HG03521 (cell line): ENCODE data around the gene MROH2A.

Experiments
- ATAC-seq: cut with Tn5 transposase; IDR thresholded peaks from one replicate; pipeline ENCODE4 v1.9.1; 2021; ENCODE audit warnings: mild to moderate bottlenecking, moderate library complexity; ENCODE audit not compliant: unreplicated experiment

The MROH2A gene

GRCh38 chr2:233800208-233800607, 22.1 kb downstream of the MROH2A start:
- ATAC-seq, result no peak

GRCh38 chr2:233801357-233802131, 23.4 kb downstream of the MROH2A start:
- no peak for ATAC-seq

DNA sequence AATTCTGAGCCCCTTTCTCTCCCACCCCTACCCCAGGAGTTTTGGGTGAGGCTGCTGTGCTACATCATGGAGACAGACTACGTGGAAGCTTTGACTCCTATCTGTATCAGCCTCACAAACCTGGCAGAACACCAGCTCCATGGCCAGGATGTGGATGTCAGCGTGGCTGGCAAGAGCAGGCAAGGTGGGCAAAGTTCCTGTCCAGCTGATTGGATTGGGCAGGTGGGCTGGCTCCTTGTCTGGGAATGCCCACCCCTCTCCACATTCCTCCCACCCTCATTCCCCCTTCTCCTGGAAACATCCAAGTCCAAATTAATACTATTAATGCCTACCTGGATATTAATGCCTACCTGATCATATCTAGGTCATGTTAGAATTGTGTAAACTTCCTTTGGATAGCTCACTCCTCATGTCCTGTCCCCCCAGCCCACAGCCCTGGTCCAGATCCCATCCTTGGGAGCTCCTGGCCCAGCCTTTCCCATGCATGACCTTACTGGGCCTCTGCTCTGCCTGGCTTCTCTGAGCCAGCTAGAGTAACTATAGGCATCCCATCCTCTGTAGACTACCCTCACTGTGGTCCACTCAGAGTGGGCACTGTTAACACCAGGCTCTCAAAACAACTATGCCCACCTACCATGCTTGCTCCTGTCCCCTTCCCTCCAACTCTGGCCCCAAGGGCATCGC, 24.1 kb downstream of the MROH2A start:
- ATAC-seq, result no peak

- ATAC-seq, result no peak
Observed at GRCh38 chr2:233803292-233803911, 25.3 kb downstream of the MROH2A start.

GRCh38 chr2:233803994-233804393, 25.9 kb downstream of the MROH2A start:
- no peak for ATAC-seq

DNA sequence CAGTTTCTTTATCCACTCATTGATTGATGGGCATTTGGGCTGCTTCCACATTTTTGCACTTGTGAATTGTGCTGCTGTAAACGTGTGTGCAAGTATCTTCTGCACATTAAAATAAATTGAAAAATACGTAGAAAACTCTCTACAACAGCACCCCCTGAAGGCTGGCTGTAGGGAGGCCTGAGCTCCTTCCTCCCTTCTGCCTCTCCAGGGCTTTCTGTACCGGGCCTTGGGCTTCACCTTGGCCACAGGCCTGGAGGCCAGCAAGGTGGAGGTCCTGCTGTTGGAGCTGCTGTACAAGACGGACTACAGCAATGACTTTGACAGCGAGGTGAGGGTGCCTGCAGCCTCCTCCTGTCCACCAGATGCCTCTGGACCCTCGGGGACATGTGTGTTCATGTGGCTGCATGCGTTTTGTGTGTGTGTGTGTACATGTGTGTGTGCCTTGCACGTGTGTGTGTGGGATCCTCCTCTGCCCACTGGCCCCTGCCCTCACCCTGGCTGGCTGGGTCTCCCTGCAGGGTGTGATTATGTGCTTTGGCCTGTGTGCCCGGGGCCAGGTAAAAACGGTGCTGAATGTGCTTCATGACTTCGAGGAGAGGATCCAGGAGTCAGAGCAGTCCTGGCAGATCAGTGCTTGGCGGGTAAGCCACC, 29.2 kb downstream of the MROH2A start:
- ATAC-seq, result no peak

- ATAC-seq, result no peak
Observed at GRCh38 chr2:233807966-233808935, 30.1 kb downstream of the MROH2A start.

GRCh38 chr2:233810385-233810784, 32.3 kb downstream of the MROH2A start:
- no peak for ATAC-seq

- ATAC-seq, result no peak
Observed at GRCh38 chr2:233811087-233811486, 33.0 kb downstream of the MROH2A start.

DNA sequence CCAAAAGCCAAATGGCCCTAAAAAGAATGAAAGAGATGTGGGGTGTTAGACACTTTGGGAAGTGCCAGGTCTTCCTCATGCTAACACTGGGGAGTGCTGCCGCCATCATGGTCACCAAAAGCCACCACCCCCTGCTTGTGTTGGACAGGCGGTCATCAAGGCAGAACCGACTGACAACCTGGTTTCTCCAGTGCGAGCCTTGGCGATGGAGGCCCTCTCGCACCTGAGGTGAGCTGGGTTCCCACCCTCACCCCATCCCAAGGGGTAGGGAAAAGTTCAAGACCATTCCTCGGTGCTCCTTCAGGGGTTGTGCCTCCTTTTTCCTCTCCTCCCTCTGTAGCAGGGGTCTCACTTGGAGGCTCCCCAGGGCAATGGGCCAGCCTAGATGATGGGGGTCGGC, 33.6 kb downstream of the MROH2A start:
- ATAC-seq, result no peak

DNA sequence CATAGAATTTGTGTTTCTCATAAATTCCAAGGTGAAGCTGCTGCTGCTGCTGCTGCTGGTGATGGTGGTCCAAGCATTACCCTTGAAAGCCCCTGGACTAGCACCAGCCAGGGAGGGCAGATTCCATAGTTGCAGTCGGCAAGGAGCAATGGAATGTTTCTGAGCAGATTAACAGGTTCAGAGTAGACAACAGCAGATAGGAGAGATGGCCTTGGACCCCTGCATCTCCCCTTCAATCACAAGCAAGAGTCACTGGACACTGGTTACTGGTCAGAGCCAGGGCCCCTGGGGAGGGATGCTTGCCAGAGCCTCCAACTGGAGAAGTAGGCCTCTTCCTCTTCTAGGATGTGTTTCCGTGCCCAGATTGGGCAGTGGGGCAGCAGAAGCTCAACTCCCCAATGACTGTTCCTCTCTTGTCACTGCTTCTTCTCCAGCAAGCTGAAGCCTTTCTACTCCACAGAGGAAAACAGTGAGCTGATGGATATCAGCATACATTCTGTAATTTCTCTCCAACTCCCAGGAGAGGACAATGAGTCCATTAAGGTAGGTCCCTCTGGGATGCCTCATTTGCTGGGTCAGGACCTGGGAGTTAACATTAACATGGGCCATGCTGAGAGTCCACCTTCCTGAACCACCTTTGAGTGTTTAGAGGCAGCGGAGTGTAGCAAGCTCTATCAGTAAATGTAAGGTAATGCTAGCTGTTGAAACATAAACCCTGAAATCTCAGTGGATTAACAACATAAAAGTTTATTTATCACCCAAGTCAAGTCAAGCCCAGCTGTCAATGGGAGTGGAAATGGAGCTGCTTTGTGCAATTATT, 35.3 kb downstream of the MROH2A start:
- ATAC-seq, result no peak

- ATAC-seq, result no peak
Observed at GRCh38 chr2:233814056-233814835, 36.1 kb downstream of the MROH2A start.

DNA sequence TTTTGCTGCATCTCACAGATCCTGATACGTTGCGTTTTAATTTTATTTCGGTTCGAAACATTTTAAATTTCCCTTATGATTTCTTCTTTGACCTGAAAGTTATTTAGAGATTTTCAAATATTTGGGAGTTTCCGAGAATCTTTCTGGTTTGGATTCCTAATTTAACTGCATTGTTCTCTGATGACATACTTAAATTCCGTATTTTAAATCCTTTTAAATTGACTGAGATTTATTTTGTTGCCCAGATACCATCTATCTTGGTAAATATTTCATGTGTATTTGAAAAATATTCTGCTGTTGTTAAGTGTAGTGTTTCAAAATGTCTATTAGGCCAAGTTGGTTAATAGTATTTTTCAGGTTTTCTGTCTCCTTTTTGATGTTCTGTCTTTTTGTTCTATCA, 37.7 kb downstream of the MROH2A start:
- ATAC-seq, result no peak

GRCh38 chr2:233816334-233816733, 38.2 kb downstream of the MROH2A start:
- ATAC-seq, result no peak

DNA sequence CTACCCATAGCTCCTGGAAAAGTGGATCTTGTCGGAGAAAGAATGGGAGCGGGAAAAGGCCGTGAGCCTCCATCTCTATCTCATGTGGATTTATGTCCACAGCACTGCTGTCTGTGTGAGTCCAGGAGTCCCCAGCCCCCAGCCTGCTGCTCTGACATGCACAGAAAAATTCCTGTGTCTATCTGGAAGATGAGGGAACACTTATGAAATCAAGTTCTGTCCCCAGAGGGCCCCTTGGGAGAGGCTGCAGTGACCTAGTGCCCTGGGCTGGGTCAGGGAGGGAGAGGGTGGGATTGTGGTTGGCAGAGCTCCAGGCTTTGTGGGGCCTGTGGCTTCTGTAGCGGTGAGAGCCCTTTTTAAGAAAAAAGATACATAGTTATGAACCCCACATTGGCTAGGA, 38.6 kb downstream of the MROH2A start:
- no peak for ATAC-seq

DNA sequence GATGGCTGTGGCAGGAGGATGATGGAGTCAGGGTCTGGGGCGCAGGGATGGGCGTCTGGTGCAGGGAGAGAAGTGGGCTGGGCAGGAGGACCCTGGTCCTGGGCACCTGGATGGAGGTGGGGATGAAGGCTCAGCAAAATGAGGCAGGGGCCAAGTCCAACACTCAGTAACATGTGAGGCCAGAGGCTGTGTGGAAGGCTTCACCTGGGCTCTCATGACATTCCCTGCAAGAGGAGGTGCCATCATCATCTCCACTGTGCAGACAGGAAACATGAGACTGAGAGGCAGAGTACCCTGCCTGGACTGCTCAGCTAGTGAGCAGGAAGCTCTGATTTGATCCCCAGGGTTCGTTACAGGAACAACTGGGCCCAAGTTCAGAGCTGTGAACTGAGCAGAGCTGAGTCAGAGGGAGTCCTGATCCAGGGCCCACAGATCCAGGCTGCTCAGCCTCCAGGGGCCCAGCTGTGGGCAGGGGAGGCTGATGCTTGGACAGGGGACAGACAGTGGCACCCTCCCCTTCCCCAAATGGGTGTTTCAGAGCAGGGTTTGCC, 39.3 kb downstream of the MROH2A start:
- no peak for ATAC-seq

- ATAC-seq, result no peak
Observed at GRCh38 chr2:233817995-233818638, 40.0 kb downstream of the MROH2A start.
